SK-N-DZ (cell line): ENCODE measurements around the gene FAM133A. TPM values are rescaled to one million over a fixed set of nuclear protein-coding genes. Genes with fewer than 3 reads are reported as not detected.

Source experiments
- DNase-seq: peaks from one replicate; pipeline ENCODE4 v3.0.0-alpha.2; 2015; ENCODE audit warnings: low spot score
- polyA plus RNA-seq, 2 experiments: library from polyadenylated mRNA; depleted of rRNA; stranded (reverse); fragments of >200 nt; gene quantifications; 2 replicates each; pipeline ENCODE4 v1.2.3, GENCODE V29; 2014

The FAM133A gene
- 0.91 and 1.4 TPM in 2 replicates for polyA plus RNA-seq (2014; cell fraction: cytosol; rRNA removed)
- polyA plus RNA-seq (2014; cell fraction: nucleus; rRNA removed), result 1.4 TPM in 2 replicates

DNA sequence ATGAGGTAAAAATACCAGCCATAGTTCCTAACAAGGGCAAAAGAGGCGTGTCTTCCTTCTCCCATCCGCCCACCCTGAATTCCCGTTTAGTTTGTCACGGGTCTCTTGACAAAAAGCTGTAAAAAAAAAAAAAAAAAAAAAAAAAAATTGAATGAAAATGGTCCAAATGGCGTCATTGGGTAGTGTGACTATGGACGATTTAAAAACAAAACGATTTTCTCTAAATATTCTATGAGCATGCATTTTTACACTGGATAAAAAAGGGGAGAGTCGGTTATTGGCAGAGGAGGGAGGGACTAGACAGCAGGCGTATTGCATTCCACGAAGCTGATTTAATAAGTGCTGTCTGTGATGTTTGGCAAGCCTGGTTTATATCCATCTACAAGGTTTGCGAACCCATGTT is at the start of gene FAM133A:
FAM133A (plus strand) TSS at position 338 of the 403 bp plus-strand sequence. CDS start 35,214 bp downstream, outside the sequence.
- peak; percentile 81 for DNase-seq

GRCh38 chrX:93637591-93637990 is 36.4 kb upstream of the FAM133A start:
- no peak for DNase-seq

DNA sequence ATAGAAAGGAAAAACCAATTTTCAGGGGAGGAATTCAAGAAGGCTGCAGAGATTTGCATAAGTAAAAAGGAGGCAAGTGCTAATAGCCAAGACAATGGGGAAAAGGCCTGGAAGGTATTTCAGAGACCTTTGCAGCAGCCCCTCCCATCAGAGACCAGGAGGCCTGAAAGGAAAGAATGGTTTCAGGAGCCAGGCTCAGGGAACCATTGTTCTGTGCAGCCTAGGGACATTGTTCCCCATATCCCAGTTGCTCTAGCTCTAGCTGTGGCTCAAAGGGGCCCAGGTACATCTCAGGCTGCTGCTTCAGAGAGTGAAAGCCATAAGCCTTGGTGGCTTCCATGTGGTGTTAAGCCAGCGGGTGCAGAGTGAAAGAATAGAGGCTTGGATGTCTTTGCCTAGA is 24.6 kb upstream of the FAM133A start:
- no peak for DNase-seq

DNA sequence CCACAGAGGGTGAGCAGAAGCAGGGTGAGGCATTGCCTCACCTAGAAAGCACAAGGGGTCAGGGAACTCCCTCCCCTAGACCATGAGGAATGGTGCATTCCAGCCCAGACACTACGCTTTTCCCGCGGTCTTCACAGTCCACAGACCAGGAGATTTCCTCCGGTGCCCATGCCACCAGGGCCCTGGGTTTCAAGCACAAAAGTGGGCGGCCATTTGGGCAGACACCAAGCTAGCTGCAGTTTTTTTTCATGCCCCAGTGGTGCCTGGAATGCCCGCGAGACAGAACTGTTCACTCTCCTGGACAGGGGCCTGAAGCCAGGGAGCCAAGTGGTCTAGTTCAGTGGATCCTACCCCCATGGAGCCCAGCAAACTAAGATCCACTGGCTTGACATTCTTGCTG is 13.4 kb upstream of the FAM133A start:
- DNase-seq, result no peak

- DNase-seq, result peak; percentile 92
These were observed 744 bp upstream of the FAM133A start, which contains the start of gene NAP1L3 for GRCh38 chrX:93673056-93673868. TSS of gene NAP1L3 (minus strand) at chrX:93673578. CDS start at chrX:93673304, 274 bp downstream.

DNA sequence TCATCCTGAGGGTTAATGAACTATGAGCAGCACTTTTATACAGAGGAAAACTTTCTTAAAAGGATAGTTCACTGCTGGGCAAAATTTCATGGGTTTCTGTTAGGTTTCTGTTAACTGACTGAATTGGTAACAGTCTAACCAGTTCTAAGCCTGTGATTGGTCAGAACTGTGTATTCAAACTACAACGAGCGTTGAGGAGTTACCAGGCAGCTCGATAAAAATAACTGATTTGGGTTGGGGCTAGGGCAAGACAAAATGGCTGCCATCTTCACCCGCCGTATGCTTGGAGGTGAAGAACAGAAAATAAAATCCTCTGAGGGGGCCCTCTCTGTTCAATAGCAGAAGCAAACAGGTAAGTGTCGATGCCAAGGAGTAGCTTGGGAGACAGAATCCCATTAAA is 22.0 kb downstream of the FAM133A start:
- DNase-seq, result no peak

GRCh38 chrX:93703701-93704100 is 29.7 kb downstream of the FAM133A start:
- DNase-seq, result no peak

- DNase-seq, result no peak
These were observed 37.1 kb downstream of the FAM133A start for GRCh38 chrX:93711076-93711475.

DNA sequence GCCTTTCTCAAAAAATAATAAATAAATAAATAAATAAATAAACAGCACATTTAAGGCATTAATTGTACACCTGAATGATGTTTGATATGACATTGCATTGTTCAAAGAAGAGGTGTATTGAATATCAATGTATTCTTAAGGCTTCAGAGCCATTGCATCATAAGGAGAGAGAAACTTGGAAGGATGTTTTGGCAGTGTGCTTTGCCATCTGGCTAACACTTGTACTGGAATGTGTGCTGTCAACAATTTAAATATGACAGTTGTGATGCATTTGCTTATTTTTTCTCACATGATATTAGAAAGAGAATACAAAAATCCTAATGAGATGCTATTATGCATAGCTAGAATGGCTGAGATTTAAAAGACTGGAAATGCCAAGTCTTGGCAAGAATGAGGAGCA is 67.8 kb downstream of the FAM133A start:
- DNase-seq, result no peak

- no peak for DNase-seq
These were observed 86.2 kb downstream of the FAM133A start for GRCh38 chrX:93760163-93760562.
